ENCODE results near the gene CRYBG3. TPM values are rescaled to one million over a fixed set of nuclear protein-coding genes. Genes with fewer than 3 reads are reported as not detected.
A peak's percentile ranks its signal among the peaks of the same experiment; 100 is the strongest.
"Not testable (repeated sequence)": the region's sequence is repeated elsewhere in the genome, so short reads cannot be mapped to it uniquely, and the experiment has no call there.

The CRYBG3 gene
- polyA plus RNA-seq, 5 donors, result 20.8 to 35.5 (median 32.0) TPM

- DNase-seq, result not testable (repeated sequence)
Measured at GRCh38 chr3:97833184-97833583, 11.4 kb downstream of the CRYBG3 start.

GRCh38 chr3:97835761-97836160 is 13.9 kb downstream of the CRYBG3 start:
- no peak for DNase-seq

GRCh38 chr3:97838393-97838792 is 16.6 kb downstream of the CRYBG3 start:
- no peak for DNase-seq

- DNase-seq, result no peak
Measured at GRCh38 chr3:97839944-97840343, 18.1 kb downstream of the CRYBG3 start.

- DNase-seq, result no peak
Measured at GRCh38 chr3:97841304-97841703, 19.5 kb downstream of the CRYBG3 start.

- DNase-seq, result no peak
Measured at GRCh38 chr3:97841956-97842355, 20.1 kb downstream of the CRYBG3 start.

- DNase-seq, result no peak
Measured at GRCh38 chr3:97848779-97849178, 27.0 kb downstream of the CRYBG3 start.

GRCh38 chr3:97857401-97857800 is 35.6 kb downstream of the CRYBG3 start:
- DNase-seq, result no peak

- DNase-seq, result no peak
Measured at GRCh38 chr3:97860364-97860763, 38.6 kb downstream of the CRYBG3 start.

GRCh38 chr3:97862582-97862981 is 40.8 kb downstream of the CRYBG3 start:
- no peak for DNase-seq

- DNase-seq, result no peak
Measured at GRCh38 chr3:97863031-97863430, 41.2 kb downstream of the CRYBG3 start.

- DNase-seq, result no peak
Measured at GRCh38 chr3:97863775-97864174, 42.0 kb downstream of the CRYBG3 start.

GRCh38 chr3:97871186-97871585 is 49.4 kb downstream of the CRYBG3 start:
- peak in 1 of 2 donors; percentile 12 for DNase-seq

- DNase-seq, result peak in 1 of 2 donors; percentile 53
Measured at GRCh38 chr3:97871801-97872524, 50.2 kb downstream of the CRYBG3 start.

- no peak for DNase-seq
Measured at GRCh38 chr3:97872525-97873042, 50.8 kb downstream of the CRYBG3 start.

GRCh38 chr3:97880267-97880666 is 58.5 kb downstream of the CRYBG3 start:
- DNase-seq, result no peak

- DNase-seq, result no peak
Measured at GRCh38 chr3:97882975-97883598, 61.3 kb downstream of the CRYBG3 start.

- DNase-seq, result no peak
Measured at GRCh38 chr3:97883736-97884135, 61.9 kb downstream of the CRYBG3 start.

- DNase-seq, result peak in 1 of 2 donors; percentile 24
Measured at GRCh38 chr3:97884586-97885123, 62.8 kb downstream of the CRYBG3 start.

GRCh38 chr3:97885931-97886824 is 64.4 kb downstream of the CRYBG3 start:
- DNase-seq, result no peak

- DNase-seq, result no peak
Measured at GRCh38 chr3:97889814-97890213, 68.0 kb downstream of the CRYBG3 start.

GRCh38 chr3:97892852-97893251 is 71.0 kb downstream of the CRYBG3 start:
- no peak for DNase-seq
